ENCODE measurements around the gene ASB18.
"Not testable (repeated sequence)": the region's sequence is repeated elsewhere in the genome, so short reads cannot be mapped to it uniquely, and the experiment has no call there.

ASB18 gene

GRCh38 chr2:236286873-236287545, 22.8 kb upstream of the ASB18 start:
- no peak overlapping the region for H3K4me3 ChIP-seq (ENCODE audit: low read length)
- DNase-seq (ENCODE audit: low read depth), result no peak
- no peak for TF ChIP-seq CTCF (conservative IDR thresholded peaks at IDR 0.05; ENCODE audit: low read depth, low read length)

- no peak overlapping the region for H3K4me3 ChIP-seq (ENCODE audit: low read length)
- no peak for DNase-seq (ENCODE audit: low read depth)
- no peak for TF ChIP-seq CTCF (conservative IDR thresholded peaks at IDR 0.05; ENCODE audit: low read depth, low read length)
These were observed 20.0 kb upstream of the ASB18 start for GRCh38 chr2:236284208-236284607.

- DNase-seq (ENCODE audit: low read depth), result no peak
- TF ChIP-seq CTCF (conservative IDR thresholded peaks at IDR 0.05; ENCODE audit: low read depth, low read length), result no peak
These were observed 18.2 kb upstream of the ASB18 start for GRCh38 chr2:236282406-236282805.

GRCh38 chr2:236281423-236281822, 17.2 kb upstream of the ASB18 start:
- no peak for DNase-seq (ENCODE audit: low read depth)
- TF ChIP-seq CTCF (conservative IDR thresholded peaks at IDR 0.05; ENCODE audit: low read depth, low read length), result no peak
- H3K4me3 ChIP-seq (ENCODE audit: low read length), result no peak overlapping the region

More at GRCh38 chr2:236282406-236282805, 18.2 kb upstream of the ASB18 start:
- no peak overlapping the region for H3K4me3 ChIP-seq (ENCODE audit: low read length)

DNA sequence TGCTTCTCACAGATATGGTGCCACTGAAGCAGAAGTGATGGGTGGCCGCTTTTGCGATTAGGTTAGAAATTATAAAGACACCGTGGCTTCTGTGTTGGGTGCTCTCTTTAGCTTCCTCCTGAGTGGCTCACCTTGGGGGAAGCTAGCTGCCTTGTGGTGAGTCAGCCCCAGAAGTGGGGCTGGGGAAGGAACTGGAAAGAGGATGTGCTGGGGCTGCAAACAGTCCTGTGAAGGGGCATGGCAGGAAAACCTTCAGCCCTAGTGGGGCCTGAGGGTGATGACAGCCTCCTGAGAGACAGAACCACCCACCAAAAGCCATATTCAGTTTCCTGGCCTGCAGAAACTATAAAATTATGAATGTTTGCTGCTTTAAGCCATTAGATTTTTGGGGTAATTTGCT, 8.9 kb upstream of the ASB18 start:
- no peak for TF ChIP-seq CTCF (conservative IDR thresholded peaks at IDR 0.05; ENCODE audit: low read depth, low read length)
- H3K4me3 ChIP-seq (ENCODE audit: low read length), result no peak overlapping the region
- DNase-seq (ENCODE audit: low read depth), result no peak

- no peak for TF ChIP-seq CTCF (conservative IDR thresholded peaks at IDR 0.05; ENCODE audit: low read depth, low read length)
- no peak for DNase-seq (ENCODE audit: low read depth)
- H3K4me3 ChIP-seq (ENCODE audit: low read length), result no peak overlapping the region
These were observed 7.6 kb upstream of the ASB18 start for GRCh38 chr2:236271851-236272250.

GRCh38 chr2:236269876-236270275, 5.7 kb upstream of the ASB18 start:
- DNase-seq (ENCODE audit: low read depth); H3K4me3 ChIP-seq (ENCODE audit: low read length): not testable (repeated sequence)
